NCI-H345 treated with DMSO at 0.1 percent for 48 hours (cell line): ENCODE data around the gene SGF29.
"Not testable (repeated sequence)": the region's sequence is repeated elsewhere in the genome, so short reads cannot be mapped to it uniquely, and the experiment has no call there.

Experiments
- DNase-seq: peaks from one replicate; lab custom pipeline; 2025; ENCODE audit not compliant: unreplicated experiment; lab: John Stamatoyannopoulos, UW

Gene SGF29

GRCh38 chr16:28592979-28593553 lies 39.3 kb downstream of the SGF29 start:
- no peak for DNase-seq

DNA sequence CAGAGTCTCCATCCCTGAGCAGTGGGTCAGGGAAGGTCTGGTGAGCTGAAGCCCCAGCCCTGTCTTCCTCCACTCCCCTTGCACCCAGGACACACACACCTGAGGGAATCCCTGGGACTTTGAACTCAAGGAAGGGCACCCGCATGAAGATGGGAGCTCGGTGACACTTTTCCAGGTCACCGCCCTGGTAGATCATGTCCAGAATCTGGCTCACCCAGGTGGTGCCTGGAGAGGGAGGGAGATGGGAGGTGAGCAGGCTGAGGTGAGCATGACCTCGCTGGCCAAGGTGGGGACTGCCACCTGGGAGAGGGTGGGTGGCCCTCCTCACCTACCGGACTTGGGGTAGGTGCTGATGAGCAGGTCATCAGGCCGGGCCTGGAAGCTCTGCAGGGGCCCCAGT lies 41.7 kb downstream of the SGF29 start:
- DNase-seq = not testable (repeated sequence)

DNA sequence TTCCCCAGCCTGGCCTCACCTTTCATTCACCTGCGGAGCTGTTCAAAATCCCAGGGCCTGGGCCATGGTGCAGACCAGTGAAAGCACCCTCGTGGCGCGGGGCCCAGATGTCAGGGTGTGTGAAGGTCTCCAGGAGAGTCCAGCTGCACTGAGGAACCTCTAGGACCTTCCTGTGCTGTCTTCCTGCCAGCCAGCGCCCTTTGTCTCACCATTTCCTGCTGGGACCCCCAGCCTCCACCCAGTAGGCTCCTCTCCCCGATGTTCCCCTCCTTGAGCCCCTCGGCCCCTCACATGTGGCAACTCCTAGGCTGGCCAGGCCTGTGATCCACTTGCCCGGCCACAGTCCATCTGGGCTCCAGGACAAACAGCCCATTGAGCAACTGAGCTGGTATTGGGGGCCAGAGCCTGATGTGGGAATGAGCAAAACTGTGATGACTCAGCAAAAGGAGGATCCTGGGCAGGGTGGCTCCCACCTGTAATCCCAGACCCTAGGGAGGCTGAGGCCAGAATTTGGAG lies 42.5 kb downstream of the SGF29 start:
- no peak for DNase-seq

GRCh38 chr16:28596840-28597691 lies 43.3 kb downstream of the SGF29 start, which contains the start of gene SULT1A2:
Gene SULT1A2, minus strand, starts transcription at chr16:28597050. Its CDS starts 1,120 bp downstream, at chr16:28595930.
- no peak for DNase-seq

DNA sequence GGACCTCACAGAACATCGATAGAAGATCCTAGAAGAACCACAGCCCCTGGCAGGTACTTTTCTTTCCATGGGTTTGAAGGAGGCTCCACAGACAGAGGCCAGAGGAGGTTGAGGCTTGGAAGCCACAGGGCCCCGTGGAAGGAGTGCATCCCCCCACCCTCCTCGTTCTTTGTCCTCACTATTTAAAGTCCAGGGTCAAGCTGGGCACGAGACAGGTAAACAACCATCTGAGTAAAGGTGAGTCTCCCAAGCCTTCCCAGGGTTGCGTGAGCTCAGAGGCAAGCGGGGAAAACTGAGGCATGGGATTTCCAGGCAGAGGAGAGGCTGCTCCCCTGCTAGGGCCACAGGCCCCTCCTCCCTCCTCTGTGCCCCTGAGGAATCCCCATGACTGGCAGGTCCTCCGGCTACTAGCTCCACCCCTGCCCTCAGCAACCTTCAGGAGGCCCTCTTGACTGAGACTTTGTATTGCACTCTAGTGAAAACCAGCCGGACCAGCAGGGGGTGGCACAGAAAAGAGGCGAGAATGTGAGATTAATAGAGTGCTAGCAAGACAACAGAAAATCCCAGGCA lies 44.1 kb downstream of the SGF29 start:
- DNase-seq = no peak

GRCh38 chr16:28599377-28600285 lies 45.9 kb downstream of the SGF29 start:
- DNase-seq = not testable (repeated sequence)

DNA sequence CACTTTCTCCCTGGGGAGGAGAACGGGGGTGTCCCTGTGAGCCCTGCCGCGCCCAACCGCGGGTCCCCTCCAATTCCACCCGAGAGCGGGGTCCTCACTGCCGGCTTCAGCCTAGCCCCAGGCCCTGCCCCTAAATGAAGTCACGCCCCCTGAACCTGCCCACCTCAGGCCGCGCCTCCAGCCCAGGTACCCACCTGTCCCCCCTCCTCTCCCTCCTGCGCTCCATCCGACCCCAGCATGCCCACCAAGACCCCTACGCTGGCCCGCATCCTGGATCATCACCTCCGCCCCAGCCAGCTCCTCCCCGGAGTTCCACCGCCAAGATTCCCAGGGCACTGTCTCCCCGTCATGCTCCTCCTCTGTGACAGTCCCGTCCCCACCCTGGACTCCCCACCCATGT lies 47.2 kb downstream of the SGF29 start:
- not testable (repeated sequence) for DNase-seq

DNA sequence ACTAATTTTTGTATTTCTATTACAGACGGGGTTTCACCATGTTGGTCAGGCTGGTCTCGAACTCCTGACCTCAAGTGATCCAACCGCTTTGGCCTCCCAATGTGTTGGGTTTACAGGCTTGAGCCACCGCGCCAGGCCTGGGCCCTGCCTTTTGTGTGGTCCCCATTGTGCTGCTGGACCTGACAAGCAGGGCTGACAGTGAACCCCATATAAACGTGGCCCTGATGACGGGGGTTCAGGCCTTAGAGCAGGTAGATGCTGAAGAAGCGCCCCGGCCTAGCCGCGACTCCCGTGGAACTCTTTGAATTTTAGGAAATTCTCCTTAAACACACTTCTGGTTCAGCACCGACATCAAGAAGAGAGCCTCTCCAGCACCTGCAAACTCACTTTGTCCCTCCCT lies 47.9 kb downstream of the SGF29 start:
- not testable (repeated sequence) for DNase-seq

DNA sequence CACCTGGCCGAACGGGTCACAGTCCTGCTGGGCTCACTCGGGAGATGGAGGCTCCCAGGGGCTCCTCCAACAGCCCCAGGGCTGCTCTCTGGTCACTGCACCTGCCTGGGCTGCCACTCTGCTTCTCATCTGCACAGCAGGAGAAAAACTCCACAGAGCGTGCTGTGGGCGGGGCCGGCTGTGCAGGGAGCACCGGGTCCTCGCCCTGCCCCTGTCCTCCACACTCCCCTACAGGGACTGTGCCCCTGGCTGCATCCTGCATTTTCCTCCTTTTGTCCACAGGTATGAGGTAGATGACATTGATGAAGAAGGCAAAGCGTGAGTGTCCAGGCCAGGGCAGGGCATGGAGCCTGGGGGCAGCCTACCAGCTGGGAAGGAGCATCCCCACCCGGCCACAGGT lies 48.3 kb downstream of the SGF29 start:
- DNase-seq = not testable (repeated sequence)

DNA sequence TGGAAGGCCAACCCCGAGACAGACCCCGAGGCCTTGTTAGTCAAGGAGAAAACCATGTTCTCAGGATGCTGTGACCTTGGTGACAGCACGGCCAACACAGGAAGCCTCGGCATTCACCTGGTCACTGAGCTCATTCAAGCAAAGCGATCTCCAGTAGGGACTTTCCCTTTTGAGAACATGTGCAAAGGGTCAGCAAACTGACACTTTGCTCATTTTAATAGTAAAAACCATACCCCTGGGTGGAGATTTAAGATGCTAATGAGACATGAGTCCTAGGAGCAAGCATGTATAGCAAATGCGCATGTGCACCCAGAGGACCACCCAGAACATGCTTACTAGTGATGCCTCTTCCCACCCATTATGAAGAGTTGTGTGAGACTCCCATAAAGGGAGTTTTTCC lies 48.8 kb downstream of the SGF29 start:
- no peak for DNase-seq

DNA sequence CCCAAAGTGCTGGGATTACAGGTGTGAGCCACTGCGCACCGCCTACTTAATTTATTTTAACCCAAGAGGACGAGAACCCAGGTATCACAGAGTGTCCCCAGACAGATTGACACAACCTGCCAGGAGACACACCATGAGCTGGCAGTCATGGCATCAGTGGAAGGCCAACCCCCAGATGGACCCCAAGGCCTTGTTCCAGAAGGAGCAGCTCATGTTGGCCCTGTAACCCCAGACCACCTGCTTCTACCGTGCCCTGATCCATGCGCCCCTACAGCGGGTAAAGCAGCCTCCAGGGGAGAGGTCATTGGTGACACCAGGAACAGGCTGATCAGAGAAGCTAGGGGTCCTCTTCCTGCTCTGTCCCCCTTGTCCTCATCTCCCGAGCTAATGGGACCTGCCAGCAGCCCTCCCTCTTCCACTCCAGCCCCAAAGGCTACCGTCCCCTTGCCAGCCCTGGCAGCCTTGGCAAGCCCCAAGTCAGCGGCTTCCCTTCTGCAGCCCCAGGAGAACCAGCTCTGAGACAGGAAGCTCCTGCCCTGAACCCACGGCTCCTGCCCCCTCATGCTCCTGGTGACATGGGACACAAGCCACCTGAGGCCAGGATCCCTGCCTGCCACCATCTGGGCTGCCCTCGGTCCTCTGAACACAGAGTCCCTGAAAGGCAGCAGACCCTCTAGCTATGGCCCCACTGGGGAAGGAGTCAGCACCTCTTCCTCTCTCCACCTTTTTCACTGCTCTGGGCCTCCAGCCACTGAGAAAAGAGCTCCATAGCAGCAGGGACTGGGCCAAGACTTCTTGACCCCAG lies 49.9 kb downstream of the SGF29 start:
- no peak for DNase-seq

GRCh38 chr16:28604186-28604565 lies 50.5 kb downstream of the SGF29 start:
- DNase-seq = no peak

GRCh38 chr16:28606291-28607115 lies 52.8 kb downstream of the SGF29 start:
- no peak for DNase-seq

DNA sequence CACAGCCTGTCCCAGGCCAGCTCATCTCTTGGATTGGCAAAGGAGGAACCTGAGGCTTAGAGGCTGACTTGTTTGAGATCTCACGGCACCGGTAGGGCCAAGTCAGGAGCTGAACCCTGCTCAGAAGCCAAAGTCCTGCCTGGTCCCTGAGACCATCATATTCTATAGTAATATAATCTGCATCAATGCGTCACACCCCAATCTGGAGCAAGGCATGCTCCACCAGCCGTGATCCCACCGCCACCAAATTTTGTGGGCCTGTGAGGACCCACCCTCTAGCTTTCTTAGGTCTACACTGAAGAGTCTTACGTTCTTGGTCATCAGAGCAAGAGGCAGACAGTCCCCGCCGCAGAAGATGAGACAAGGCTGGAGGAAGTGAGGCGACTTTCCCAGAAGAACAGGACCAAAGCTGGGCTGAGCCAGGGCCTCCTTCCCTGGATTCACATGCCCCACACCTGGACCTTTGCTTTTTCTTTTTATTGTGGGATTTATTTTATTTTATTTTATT lies 53.5 kb downstream of the SGF29 start:
- no peak for DNase-seq

DNA sequence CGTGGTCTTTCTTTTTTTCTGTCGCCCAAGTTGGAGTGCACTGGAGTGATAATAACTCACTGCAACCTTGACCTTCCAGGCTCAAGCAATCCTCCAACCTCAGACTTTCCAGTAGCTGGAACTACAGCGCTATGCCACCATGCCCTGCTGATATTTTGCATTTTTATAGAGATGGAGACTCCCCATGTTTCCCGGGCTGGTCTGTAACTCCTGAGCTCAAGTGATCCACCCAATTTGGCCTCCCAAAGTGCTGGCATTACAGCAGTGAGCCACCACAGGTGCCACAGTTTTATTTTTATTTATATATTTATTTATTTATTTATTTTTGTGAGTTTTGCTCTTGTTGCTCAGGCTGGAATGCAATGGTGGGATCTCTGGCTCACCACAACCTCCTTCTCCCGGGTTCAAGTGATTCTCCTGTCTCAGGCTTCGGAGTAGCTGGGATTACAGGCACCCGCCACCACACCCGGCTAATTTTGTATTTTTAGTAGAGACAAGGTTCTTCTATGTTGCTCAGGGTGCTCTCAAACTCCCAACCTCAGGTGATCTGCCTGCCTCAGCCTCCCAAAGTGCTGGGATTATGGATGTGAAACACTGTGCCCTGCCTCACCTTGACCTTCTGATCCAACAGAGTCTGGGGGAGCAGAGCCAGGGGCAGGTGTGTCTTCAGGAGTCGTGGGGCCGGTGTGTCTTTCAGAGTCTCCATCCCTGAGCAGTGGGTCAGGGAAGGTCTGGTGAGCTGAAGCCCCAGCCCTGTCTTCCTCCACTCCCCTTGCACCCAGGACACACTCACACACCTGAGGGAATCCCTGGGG lies 54.2 kb downstream of the SGF29 start:
- DNase-seq = not testable (repeated sequence)

DNA sequence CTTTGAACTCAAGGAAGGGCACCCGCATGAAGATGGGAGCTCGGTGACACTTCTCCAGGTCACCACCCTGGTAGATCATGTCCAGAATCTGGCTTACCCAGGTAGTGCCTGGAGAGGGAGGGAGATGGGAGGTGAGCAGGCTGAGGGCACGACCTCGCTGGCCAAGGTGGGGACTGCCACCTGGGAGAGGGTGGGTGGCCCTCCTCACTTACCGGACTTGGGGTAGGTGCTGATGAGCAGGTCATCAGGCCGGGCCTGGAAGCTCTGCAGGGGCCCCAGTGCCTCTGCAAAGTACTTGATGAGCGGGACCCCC lies 54.7 kb downstream of the SGF29 start:
- DNase-seq = not testable (repeated sequence)

DNA sequence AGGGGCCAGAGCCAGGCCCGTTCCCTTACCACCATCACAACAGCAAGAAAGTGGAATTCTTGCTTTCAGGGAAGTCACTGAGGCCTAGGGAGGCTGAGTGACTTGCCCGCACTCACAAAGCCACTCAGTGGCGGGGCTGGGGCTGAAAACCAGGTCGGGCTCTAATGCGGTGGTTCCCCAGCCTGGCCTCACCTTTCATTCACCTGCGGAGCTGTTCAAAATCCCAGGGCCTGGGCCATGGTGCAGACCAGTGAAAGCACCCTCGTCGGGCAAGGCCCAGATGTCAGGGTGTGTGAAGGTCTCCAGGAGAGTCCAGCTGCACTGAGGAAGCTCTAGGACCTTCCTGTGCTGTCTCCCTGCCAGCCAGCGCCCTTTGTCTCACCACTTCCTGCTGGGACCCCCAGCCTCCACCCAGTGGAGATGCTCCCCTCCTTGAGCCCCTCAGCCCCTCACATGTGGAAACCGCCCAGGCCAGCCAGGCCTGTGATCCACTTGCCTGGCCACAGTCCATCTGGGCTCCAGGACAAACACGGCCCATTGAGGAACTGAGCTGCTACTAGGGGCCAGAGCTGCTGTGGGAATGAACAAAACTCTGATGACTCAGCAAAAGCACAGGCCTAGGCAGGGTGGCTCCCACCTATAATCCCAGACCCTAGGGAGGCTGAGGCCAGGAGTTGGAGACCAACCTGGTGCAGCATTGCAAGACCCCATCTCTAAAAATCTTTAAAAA lies 55.3 kb downstream of the SGF29 start:
- DNase-seq = not testable (repeated sequence)
